ENCODE measurements around the gene PLIN3. TPM values are rescaled to one million over a fixed set of nuclear protein-coding genes. Genes with fewer than 3 reads are reported as not detected.
A peak's percentile ranks its signal among the peaks of the same experiment; 100 is the strongest.
"Not testable (repeated sequence)": the region's sequence is repeated elsewhere in the genome, so short reads cannot be mapped to it uniquely, and the experiment has no call there.

Gene PLIN3
- polyA plus RNA-seq, 4 donors: 42.9 to 56.5 (median 45.0) TPM

DNA sequence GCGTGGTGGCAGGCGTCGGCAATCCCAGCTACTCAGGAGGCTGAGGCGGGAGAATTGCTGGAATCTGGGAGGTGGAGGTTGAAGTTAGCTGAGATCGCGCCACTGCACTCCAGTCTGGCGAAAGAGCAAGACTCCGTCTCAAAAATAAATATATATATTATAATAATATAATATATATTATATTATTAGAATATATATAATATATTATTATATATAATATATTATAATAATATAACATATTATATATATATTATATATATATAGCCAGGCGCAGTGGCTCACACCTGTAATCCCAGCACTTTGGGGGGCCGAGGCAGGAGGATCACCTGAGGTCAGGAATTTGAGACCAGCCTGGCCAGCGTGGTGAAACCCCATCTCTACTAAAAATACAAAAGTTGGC is 25.5 kb upstream of the PLIN3 start:
- not testable (repeated sequence) for DNase-seq (ENCODE audit: low read depth in 4 of 4, low spot score in 3 of 4)

GRCh38 chr19:4891066-4891465 is 23.6 kb upstream of the PLIN3 start:
- no peak for DNase-seq (ENCODE audit: low read depth in 4 of 4, low spot score in 3 of 4)

DNA sequence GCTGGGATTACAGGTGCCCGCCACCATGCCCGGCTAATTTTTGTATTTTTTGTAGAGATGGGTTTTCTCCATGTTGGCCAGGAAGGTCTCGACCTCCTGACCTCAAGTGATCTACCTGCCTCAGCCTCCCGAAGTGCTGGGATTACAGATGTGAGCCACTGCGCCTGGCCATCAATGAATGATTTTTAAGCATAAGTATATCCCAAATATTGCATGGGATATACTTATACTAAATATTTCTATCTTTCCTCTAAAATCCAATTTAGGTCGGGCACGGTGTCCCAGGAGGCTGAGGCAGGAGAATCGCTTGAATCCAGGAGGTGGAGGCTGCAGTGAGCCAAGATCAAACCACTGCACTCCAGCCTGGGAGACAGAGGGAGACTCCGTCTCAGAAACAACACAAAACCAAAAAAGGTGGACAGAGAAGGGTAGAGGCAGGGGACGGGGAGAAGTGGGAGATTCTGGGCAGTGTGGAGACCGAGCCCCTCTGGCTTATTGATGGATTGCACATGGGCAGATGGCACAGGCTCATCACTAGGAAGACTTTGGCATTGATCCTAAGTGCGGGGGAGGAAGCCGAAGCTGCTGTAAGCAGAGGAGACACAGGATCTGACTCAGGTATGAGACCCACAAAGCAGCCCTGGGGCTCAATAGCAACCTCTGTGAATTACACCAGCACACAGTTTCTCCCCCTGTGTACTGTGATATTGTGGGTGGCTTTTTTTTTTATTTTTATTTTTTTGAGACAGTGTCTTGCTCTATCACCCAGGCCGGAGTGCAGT is 21.8 kb upstream of the PLIN3 start:
- no peak for DNase-seq (ENCODE audit: low read depth in 4 of 4, low spot score in 3 of 4)

DNA sequence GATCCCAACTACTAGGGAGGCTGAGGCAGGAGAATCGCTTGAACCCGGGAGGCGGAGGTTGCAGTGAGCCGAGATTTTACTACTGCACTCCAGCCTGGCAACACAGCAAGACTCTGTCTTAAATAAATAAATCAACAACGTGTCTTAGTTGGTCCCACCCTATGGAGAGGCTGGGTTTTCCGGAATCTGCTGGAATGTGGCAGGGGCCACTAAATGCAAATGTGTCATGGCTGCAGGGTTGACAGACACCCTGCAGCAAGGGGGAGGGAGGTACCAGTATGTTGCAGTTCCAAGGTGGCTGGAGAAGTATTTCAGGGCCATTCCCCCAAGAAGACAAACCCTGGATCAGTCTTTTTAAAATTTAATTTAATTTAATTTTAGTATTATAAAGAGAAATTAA is 20.3 kb upstream of the PLIN3 start:
- not testable (repeated sequence) for DNase-seq (ENCODE audit: low read depth in 4 of 4, low spot score in 3 of 4)

DNA sequence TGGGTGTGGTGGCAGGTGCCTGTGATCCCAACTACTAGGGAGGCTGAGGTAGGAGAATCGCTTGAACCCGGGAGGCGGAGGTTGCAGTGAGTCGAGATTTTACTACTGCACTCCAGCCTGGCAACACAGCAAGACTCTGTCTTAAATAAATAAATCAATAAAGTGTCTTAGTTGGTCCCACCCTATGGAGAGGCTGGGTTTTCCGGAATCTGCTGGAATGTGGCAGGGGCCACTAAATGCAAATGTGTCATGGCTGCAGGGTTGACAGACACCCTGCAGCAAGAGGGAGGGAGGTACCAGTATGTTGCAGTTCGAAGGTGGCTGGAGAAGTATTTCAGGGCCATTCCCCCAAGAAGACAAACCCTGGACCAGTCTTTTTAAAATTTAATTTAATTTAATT is 17.5 kb upstream of the PLIN3 start:
- DNase-seq (ENCODE audit: low read depth in 4 of 4, low spot score in 3 of 4): not testable (repeated sequence)

DNA sequence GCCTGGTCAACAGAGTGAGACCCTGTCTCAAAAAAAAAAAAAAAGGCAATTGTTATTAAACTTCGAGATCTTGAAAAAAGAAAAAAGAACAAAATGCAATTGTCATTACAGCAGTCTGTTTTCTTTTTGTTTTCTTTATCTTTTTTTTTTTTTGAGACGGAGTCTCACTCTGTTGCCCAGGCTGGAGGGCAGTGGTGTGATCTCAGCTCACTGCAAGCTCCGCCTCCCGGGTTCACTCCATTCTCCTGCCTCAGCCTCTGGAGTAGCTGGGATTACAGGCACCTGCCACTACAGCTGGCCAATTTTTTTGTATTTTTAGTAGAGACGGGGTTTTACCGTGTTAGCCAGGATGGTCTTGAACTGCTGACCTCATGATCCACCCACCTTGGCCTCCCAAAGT is 15.4 kb upstream of the PLIN3 start:
- not testable (repeated sequence) for DNase-seq (ENCODE audit: low read depth in 4 of 4, low spot score in 3 of 4)

GRCh38 chr19:4879041-4879440 is 11.6 kb upstream of the PLIN3 start:
- no peak for DNase-seq (ENCODE audit: low read depth in 4 of 4, low spot score in 3 of 4)

DNA sequence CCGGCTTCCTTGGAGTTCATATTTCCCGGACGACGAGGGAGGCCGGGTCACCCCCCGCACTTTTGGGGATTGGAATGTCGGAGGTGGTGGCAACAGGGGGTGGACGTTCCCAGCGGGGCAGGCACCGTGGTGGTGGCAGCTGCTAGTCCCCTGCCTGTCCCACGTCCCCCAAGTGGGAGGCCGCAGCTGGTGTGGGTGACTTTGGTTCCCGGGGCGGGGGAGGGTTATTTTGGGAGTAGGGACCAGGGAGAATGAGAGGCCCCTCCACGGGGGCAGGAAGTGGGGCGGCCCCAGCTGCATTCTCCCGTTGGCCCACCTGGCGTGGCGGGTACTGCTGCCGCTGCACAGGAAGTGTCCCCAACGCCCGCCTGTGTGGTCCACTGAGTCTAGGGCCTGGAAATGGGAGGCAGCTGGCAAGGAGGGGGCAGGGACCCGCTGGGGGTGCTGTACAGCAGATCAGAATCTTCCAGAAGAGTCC is 11.1 kb upstream of the PLIN3 start:
- DNase-seq (ENCODE audit: low read depth in 4 of 4, low spot score in 3 of 4): no peak

DNA sequence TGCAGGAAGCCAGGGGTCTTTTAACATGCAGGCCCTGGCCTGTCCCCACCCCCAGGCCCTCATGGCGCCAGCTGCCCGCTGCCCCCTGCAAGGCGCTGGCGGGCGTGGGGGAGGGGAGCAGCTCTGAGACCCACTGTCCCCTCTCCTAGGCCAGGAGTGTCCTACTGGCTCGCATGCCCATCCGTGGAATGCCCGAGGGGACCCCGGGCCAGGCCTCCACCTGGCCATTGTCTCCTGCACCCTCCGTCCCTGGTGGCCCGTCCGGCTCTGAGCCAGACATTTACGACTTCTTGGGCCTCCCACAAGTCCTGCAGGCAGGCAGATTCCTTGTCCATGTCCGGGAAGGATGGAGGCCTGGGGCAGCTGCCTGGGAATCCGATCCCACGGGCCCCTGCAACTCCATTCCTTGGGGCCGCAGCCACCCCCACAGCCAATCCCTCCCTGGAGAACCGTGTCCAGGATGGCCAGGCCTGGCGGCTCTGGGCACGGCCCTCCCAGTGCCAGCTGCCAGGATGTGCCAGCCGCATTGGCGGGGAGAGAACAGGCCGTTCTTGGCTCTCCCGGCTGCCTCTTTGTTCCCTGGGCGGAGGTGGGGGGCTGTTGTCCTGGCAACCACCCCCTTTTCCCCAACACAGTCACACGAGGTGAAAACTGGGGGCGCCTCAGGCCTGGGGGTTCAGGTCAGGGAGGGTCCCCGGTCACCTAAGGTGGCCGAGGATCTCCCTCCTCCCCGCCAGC is 10.5 kb upstream of the PLIN3 start:
- DNase-seq (ENCODE audit: low read depth in 4 of 4, low spot score in 3 of 4): peak in 1 of 4 donors; percentile 42

- no peak for DNase-seq (ENCODE audit: low read depth in 4 of 4, low spot score in 3 of 4)
Observed at GRCh38 chr19:4873930-4874329, 6.5 kb upstream of the PLIN3 start.

DNA sequence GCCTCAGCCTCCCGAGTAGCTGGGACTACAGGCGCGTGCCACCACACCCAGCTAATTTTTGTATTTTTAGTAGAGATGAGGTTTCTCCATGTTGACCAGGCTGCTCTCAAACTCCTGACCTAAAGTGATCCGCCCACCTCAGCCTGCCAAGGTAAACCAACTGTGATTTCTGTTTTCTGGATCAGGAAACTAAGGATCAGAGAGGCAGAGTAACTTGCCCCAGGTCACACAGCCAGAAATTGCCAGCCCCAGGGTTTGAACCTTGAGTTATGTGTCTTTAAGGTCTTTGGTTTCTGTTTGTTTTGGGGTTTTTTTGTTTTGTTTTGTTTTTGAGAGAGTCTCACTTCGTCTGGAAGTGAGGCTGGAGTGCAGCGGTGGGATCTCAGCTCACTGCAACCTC is 4.2 kb upstream of the PLIN3 start:
- DNase-seq (ENCODE audit: low read depth in 4 of 4, low spot score in 3 of 4): no peak

- no peak for DNase-seq (ENCODE audit: low read depth in 4 of 4, low spot score in 3 of 4)
Observed at GRCh38 chr19:4870025-4870700, 2.7 kb upstream of the PLIN3 start.

GRCh38 chr19:4868286-4868834 is 893 bp upstream of the PLIN3 start:
- DNase-seq (ENCODE audit: low read depth in 4 of 4, low spot score in 3 of 4): no peak

DNA sequence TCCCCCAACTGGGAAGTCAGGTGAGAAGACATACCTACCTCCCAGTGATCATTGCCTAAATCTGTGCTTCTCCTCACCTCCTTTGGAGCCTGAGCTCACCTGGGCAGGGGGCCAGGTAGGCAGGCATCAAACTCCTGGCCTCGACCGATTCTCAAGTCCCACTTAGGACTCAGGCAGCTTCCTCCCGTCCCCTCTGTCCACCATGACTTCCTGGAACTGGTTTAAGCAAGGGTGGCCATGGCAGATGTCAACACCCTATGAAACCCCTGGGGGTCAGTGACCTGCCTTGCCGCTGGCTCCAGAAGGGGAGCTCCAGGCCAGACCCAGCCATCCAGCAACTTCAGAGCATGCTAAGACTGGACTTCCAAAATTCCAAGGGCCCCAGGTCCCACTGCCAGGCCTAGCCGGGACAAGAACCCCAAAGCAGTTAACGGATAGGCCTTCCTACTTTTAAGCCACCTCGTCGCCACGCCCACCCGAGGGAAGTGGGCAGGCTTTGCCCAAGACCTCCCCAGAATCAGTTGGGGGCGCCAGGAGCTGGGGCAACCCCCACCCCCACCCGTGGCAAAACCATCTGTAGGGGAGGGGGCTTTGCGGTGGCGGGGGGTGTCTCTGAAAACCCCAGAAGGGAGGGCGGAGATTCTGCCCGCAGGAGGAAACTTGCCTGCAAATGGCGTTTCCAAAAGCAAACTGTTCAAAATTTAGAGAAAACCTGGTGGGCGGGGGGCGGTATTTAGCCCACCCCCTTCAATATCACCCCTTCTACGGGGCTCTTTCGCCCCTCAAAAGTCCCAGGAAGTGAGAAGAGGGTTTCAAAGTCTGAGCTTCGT is 657 bp downstream of the PLIN3 start:
- DNase-seq (ENCODE audit: low read depth in 4 of 4, low spot score in 3 of 4): peak in 1 of 4 donors; percentile 23

GRCh38 chr19:4861147-4861546 is 6.3 kb downstream of the PLIN3 start:
- no peak for DNase-seq (ENCODE audit: low read depth in 4 of 4, low spot score in 3 of 4)

DNA sequence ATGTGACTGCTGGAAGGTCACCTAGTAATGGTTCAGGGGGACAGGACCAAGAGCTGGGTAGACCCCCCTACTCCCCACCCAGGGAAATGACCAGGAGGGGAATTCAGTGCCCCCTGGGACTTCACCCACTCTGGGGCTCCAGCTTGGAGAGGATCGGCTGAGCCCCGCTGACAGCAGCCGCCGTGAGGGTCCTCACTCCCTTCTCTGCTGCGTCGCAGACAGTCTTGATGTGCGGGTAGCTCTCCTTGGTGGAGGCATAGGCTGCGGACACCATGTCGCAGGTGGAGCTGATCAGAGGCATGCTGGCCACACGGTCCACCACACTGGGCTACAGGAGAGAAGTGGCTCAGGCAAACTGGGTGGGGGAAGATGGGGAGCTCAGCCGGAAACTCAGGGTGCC is 7.8 kb downstream of the PLIN3 start:
- no peak for DNase-seq (ENCODE audit: low read depth in 4 of 4, low spot score in 3 of 4)

GRCh38 chr19:4856468-4856867 is 11.0 kb downstream of the PLIN3 start:
- not testable (repeated sequence) for DNase-seq (ENCODE audit: low read depth in 4 of 4, low spot score in 3 of 4)

GRCh38 chr19:4853506-4853905 is 14.0 kb downstream of the PLIN3 start:
- not testable (repeated sequence) for DNase-seq (ENCODE audit: low read depth in 4 of 4, low spot score in 3 of 4)

- DNase-seq (ENCODE audit: low read depth in 4 of 4, low spot score in 3 of 4): no peak
Observed at GRCh38 chr19:4852484-4852883, 15.0 kb downstream of the PLIN3 start.
